ENCODE results near the gene GDF15. TPM values are rescaled to one million over a fixed set of nuclear protein-coding genes. Genes with fewer than 3 reads are reported as not detected.
A peak's percentile ranks its signal among the peaks of the same experiment; 100 is the strongest.

GDF15 gene
- total and polyA plus RNA-seq, 11 donors, result 0.33 to 5.7 (median 0.93) TPM

- WGBS, 4 donors, result 77 to 84% (median 81%) methylated on average over 5 of the region's 5 CpGs
- Histone ChIP-seq H3K27me3 (peaks cover 0 to 14% (median 0%) of the 10 kb centered on the region in 9 donors), H3K4me1 (peaks cover 0 to 31% (median 8%) of the 10 kb centered on the region in 12 donors), H3K4me3 (peak overlapping the region in 4 of 12 donors; percentile 2 to 66 (median 20)), H3K27ac (peak overlapping the region in 3 of 12 donors; percentile 4 to 76 (median 28)), H3K9me3 (peaks cover 0 to 4% (median 0%) of the 10 kb centered on the region in 12 donors), H3K36me3 (peaks cover 0 to 35% (median 0%) of the 10 kb centered on the region in 9 donors)
- no peak for ATAC-seq
- TF ChIP-seq POLR2A (IDR thresholded peaks at IDR 0.05) (no peak), CTCF (IDR thresholded peaks at IDR 0.05) (no peak)
- DNase-seq, result no peak
- intact Hi-C loops (cut with DNase I), result loop anchor here in 3 of 10 donors (5.0 to 10.0 kb wide), 2 partner anchors 36 to 118 kb away; partner anchors contain the start of gene IQCN (in 1 of the 3)
These were observed 7.0 kb downstream of the GDF15 start for GRCh38 chr19:18392926-18393325.

GRCh38 chr19:18393836-18394235, 7.9 kb downstream of the GDF15 start:
- Histone ChIP-seq H3K4me3 (peak overlapping the region in 4 of 12 donors; percentile 10 to 66 (median 26)), H3K9me3 (peaks cover 0 to 4% (median 0%) of the 10 kb centered on the region in 12 donors), H3K27me3 (peaks cover 0 to 18% (median 0%) of the 10 kb centered on the region in 9 donors), H3K4me1 (peaks cover 0 to 31% (median 0%) of the 10 kb centered on the region in 12 donors), H3K27ac (peak overlapping the region in 3 of 12 donors; percentile 13 to 76 (median 41)), H3K36me3 (peaks cover 0 to 33% (median 0%) of the 10 kb centered on the region in 9 donors)
- DNase-seq (peak in 4 of 5 donors; percentile 44 to 83 (median 63)), ATAC-seq (peak in 3 of 4 donors; percentile 22 to 44 (median 33))
- intact Hi-C loops (cut with DNase I), result loop anchor here in 3 of 10 donors (5.0 to 10.0 kb wide), 2 partner anchors 37 to 119 kb away; partner anchors contain the start of gene IQCN (in 1 of the 3)
- TF ChIP-seq CTCF (IDR thresholded peaks at IDR 0.05), result no peak
- no peak for TF ChIP-seq POLR2A (IDR thresholded peaks at IDR 0.05)
- 63 to 70% (median 63%) methylated on average over 7 of the region's 7 CpGs for WGBS, 4 donors

- 62 to 73% (median 64%) methylated on average over 30 to 37 of the region's 37 CpGs for WGBS, 4 donors
- ATAC-seq, result peak in 2 of 4 donors; percentile 8 to 31
- H3K9me3 ChIP-seq, result no peaks in the 10 kb centered on the region
- no peak for TF ChIP-seq POLR2A (IDR thresholded peaks at IDR 0.05)
- no peak for TF ChIP-seq CTCF (IDR thresholded peaks at IDR 0.05)
- peak overlapping the region in 3 of 12 donors; percentile 9 to 85 (median 25) for H3K27ac ChIP-seq
- peaks cover 0 to 11% (median 0%) of the 10 kb centered on the region in 9 donors for H3K36me3 ChIP-seq
- peaks cover 0 to 50% (median 0%) of the 10 kb centered on the region in 12 donors for H3K4me1 ChIP-seq
- no peak for DNase-seq
- intact Hi-C loops (cut with DNase I), result loop anchor here in 1 of 10 donors (10.0 kb wide), 1 partner anchor 122 kb away; the partner anchor contains the start of gene IQCN
- peak overlapping the region in 10 of 12 donors; percentile 9 to 66 (median 42) for H3K4me3 ChIP-seq
- H3K27me3 ChIP-seq, result peaks cover 0 to 18% (median 0%) of the 10 kb centered on the region in 9 donors
These were observed 10.7 kb downstream of the GDF15 start for GRCh38 chr19:18396471-18397241.

All from heart left ventricle (tissue), 16 donors.